Tibial nerve (tissue), 4 donors: ENCODE measurements around the gene CCNF. TPM values are rescaled to one million over a fixed set of nuclear protein-coding genes. Genes with fewer than 3 reads are reported as not detected.

Experiments
- DNase-seq, 2 donors: peaks; one replicate each; pipeline ENCODE4 v3.0.0-alpha.2; 2019; ENCODE audit warnings: low spot score in 2 of 2
- H3K27ac ChIP-seq, 4 donors: fragments of 200-600 bp; sonication (generic) in 3 of 4; one replicate each; pipeline ENCODE4 v1.5.1; 2017 to 2019; ENCODE audit warnings: mild to moderate bottlenecking in 1 of 4
- H3K27me3 ChIP-seq, 2 donors: fragments of 200-600 bp; sonication (generic) in 1 of 2; one replicate each; pipeline versions ENCODE4 v1.5.1 to v1.6.0; 2017 to 2019
- H3K36me3 ChIP-seq, 3 donors: fragments of 200-600 bp; sonication (generic); one replicate each; pipeline ENCODE4 v1.5.1; 2018 to 2019
- H3K4me1 ChIP-seq, 4 donors: fragments of 200-600 bp; sonication (generic) in 3 of 4; one replicate each; pipeline ENCODE4 v1.5.1; 2017 to 2019
- H3K4me3 ChIP-seq, 4 donors: fragments of 200-600 bp; sonication (generic) in 3 of 4; one replicate each; pipeline ENCODE4 v1.5.1; 2017 to 2019; ENCODE audit warnings: mild to moderate bottlenecking in 1 of 4, moderate library complexity in 1 of 4
- H3K9me3 ChIP-seq, 4 donors: fragments of 200-600 bp; sonication (generic) in 3 of 4; one replicate each; pipeline ENCODE4 v1.5.1; 2017 to 2019
- CTCF ChIP-seq, 5 experiments: fragments of 200-600 bp in 3 of 5; fragments of 450-650 bp in 2 of 5; sonication (generic) in 3 of 5; IDR thresholded peaks; one replicate each; pipeline ENCODE4 v1.5.1; 2016 to 2019; ENCODE audit warnings: antibody characterized with exemption in 5 of 5, mild to moderate bottlenecking in 3 of 5, moderate library complexity in 2 of 5
- EP300 ChIP-seq, 2 donors: sonication (generic); formaldehyde crosslinking; IDR thresholded peaks; one replicate each; pipeline ENCODE4 v1.6.1; 2017; ENCODE audit warnings: antibody characterized with exemption in 2 of 2, mild to moderate bottlenecking in 1 of 2
- POLR2A ChIP-seq, 2 donors: fragments of 450-650 bp; IDR thresholded peaks; one replicate each; pipeline ENCODE4 v1.6.1; 2017; ENCODE audit warnings: antibody characterized with exemption in 2 of 2, mild to moderate bottlenecking in 2 of 2, moderate library complexity in 2 of 2
- WGBS, 2 donors: methylation state at CpG; one replicate each; pipeline ENCODE4 v1.1.5; 2018; 5-methylcytosine and 5-hydroxymethylcytosine counted together
- total RNA-seq, 4 donors: library from RNA; depleted of rRNA; stranded (reverse); fragments of >200 nt; gene quantifications; one replicate each; pipeline ENCODE4 v1.1.0, GENCODE V29; 2016

The CCNF gene
- total RNA-seq, 4 donors from 2014 or later, result 1.6 to 3.0 (median 2.0) TPM

- 85 to 89% methylated on average over 13 of the region's 13 CpGs for WGBS, 2 donors
- H3K4me1 ChIP-seq, result peaks cover 0 to 40% (median 9%) of the 10 kb centered on the region in 4 donors
- H3K27me3 ChIP-seq, result no peaks in the 10 kb centered on the region
- no peaks in the 10 kb centered on the region for H3K9me3 ChIP-seq
- H3K4me3 ChIP-seq, result no peak overlapping the region
- H3K27ac ChIP-seq, result no peak overlapping the region
- no peak for DNase-seq
- TF ChIP-seq CTCF (IDR thresholded peaks at IDR 0.05), result no peak
- H3K36me3 ChIP-seq, result no peaks in the 10 kb centered on the region
Observed at GRCh38 chr16:2484898-2485508, 55.8 kb downstream of the CCNF start.

DNA sequence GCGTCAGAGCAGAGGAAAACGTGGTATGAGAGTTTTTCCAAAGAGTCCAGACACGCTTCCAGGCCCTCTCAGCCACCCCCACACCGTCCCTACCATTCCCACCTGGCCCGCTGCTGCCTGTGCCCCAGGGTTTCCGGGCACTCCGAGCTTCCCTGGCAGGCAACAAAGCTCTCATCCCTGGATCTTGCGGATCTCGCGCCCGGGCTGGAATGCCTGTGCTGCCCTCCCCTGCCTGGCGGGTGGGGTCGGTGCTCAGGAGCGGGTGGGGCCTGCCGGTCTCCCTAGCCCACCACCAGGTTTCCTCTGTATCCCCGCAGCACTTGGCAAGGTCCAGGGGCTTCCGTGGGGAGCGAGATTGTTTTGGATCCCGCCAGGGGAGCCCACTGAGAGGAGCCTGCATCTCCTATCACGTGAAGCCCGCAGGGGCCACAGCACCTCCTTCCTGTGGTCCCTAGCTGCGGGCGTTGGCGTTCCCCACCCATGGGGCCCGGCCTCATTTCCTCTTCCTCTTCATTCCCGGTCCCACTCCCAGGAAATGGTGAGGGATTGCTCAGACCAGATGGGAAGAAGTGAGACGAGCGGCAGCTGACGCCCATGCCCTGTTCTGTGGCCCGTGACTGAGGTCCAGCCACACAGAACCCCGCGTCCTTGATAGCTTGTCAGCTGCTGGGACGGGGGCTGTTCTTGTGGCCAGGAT is 56.7 kb downstream of the CCNF start:
- TF ChIP-seq CTCF (IDR thresholded peaks at IDR 0.05) (no peak), POLR2A (IDR thresholded peaks at IDR 0.05) (no peak), EP300 (IDR thresholded peaks at IDR 0.05) (no peak)
- H3K27ac ChIP-seq, result peak overlapping the region in 1 of 4 donors; percentile 13
- peaks cover 0 to 40% (median 9%) of the 10 kb centered on the region in 4 donors for H3K4me1 ChIP-seq
- peaks cover 0 to 7% (median 0%) of the 10 kb centered on the region in 3 donors for H3K36me3 ChIP-seq
- 67 to 68% methylated on average over 21 to 24 of the region's 33 CpGs for WGBS, 2 donors
- H3K9me3 ChIP-seq, result no peaks in the 10 kb centered on the region
- DNase-seq, result no peak
- no peak overlapping the region for H3K4me3 ChIP-seq
- no peaks in the 10 kb centered on the region for H3K27me3 ChIP-seq

DNA sequence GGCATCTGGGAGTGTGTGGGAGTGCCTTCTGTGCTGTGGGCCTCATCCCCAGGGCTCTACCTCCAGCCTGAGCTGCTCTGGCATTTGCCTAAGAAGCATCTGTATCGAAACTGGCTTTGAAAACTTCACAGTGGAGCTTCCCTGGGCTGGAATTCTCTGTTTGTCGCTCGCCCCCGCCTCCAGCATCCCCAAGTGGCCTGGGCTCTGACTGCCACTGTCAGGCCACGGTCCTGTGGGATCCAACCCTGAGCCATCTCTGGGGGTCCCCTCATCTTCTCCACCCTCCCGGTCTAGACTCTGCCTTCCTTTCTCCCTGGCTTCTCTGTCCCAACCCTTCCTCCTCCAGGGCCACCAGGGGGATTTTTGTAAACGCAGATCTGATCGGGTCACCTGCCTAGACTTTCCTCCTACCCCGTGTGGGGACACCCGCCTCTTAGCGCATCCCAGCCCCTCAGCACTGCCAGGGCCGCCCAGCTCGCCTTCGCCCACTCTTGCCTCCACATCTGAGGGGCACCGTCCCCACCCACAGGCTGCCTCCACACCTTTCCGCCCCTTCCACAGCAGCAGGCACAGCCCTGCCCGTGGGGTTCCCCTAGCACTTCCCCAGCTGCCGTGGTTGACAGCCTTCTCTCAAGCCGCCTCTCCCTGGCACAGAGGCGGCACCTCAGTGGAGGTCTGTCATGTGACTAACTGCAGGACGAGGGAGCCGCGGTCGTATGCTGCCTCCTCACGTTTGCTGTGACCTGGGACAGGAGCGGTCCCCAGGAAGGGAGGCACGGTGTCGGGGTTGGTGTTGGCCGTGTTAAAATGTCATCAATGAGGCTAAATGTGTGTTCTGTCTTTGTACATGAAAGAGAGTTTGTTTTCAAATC is 57.6 kb downstream of the CCNF start:
- 47 to 49% methylated on average over 28 to 29 of the region's 29 CpGs for WGBS, 2 donors
- Histone ChIP-seq H3K36me3 (peaks cover 0 to 7% (median 0%) of the 10 kb centered on the region in 3 donors), H3K4me3 (no peak overlapping the region), H3K9me3 (no peaks in the 10 kb centered on the region), H3K4me1 (peaks cover 0 to 40% (median 9%) of the 10 kb centered on the region in 4 donors), H3K27me3 (no peaks in the 10 kb centered on the region), H3K27ac (peak overlapping the region in 1 of 4 donors; percentile 24)
- TF ChIP-seq POLR2A (IDR thresholded peaks at IDR 0.05) (no peak), EP300 (IDR thresholded peaks at IDR 0.05) (no peak), CTCF (IDR thresholded peaks at IDR 0.05) (peak in 2 of 5 experiments; percentile 25 to 33)
- peak in 1 of 2 donors; percentile 45 for DNase-seq

- DNase-seq, result no peak
- Histone ChIP-seq H3K4me3 (no peak overlapping the region), H3K9me3 (no peaks in the 10 kb centered on the region), H3K27ac (peak overlapping the region in 1 of 4 donors; percentile 24), H3K4me1 (peaks cover 0 to 36% (median 8%) of the 10 kb centered on the region in 4 donors), H3K36me3 (peaks cover 0 to 7% (median 0%) of the 10 kb centered on the region in 3 donors), H3K27me3 (no peaks in the 10 kb centered on the region)
- WGBS, 2 donors, result 50 to 58% methylated on average over 7 to 8 of the region's 8 CpGs
- TF ChIP-seq EP300 (IDR thresholded peaks at IDR 0.05) (no peak), POLR2A (IDR thresholded peaks at IDR 0.05) (no peak), CTCF (IDR thresholded peaks at IDR 0.05) (no peak)
Observed at GRCh38 chr16:2487517-2487842, 58.2 kb downstream of the CCNF start.
